H1 (cell line): Measurements from ENCODE around the gene STEAP4. TPM values are rescaled to one million over a fixed set of nuclear protein-coding genes. Genes with fewer than 3 reads are reported as not detected.

ENCODE experiments used
- CTCF ChIA-PET: fragments of 300-600 bp; sonication (Branson Sonifier 250); formaldehyde crosslinking; loops from one replicate; lab custom pipeline; 2021; ENCODE audit not compliant: partially characterized antibody; lab: Charles Lee
- POLR2A ChIA-PET: fragments of 300-600 bp; sonication (Branson Sonifier 250); formaldehyde crosslinking; loops from one replicate; lab custom pipeline; 2021; ENCODE audit warnings: inconsistent platforms; ENCODE audit not compliant: partially characterized antibody; lab: Charles Lee
- DNase-seq, 2 experiments: peaks; one replicate each; pipeline versions ENCODE4 v3.0.0 to v3.0.0-alpha.2; 2010 to 2022; ENCODE audit warnings: low spot score in 2 of 2, low read depth in 1 of 2, mixed read lengths in 1 of 2
- FAIRE-seq: peaks from 2 replicates; lab custom pipeline; 2011; peaks lifted over from hg19 to GRCh38; lab: Jason Lieb, UNC
- H2AFZ ChIP-seq: 2 replicates; pipeline ENCODE4 v1.8.1; 2012; ENCODE audit warnings: low read length, inconsistent platforms
- H2AK5ac ChIP-seq: 2 replicates; pipeline ENCODE4 v1.6.1; 2013; ENCODE audit warnings: low read depth, low read length
- H2BK120ac ChIP-seq: replicated peaks from 2 replicates; pipeline ENCODE3; 2013; ENCODE audit warnings: low read depth, low read length, inconsistent platforms
- H2BK12ac ChIP-seq: 2 replicates; pipeline ENCODE4 v1.6.1; 2013; ENCODE audit warnings: low read depth, low read length
- H2BK15ac ChIP-seq: 2 replicates; pipeline ENCODE4 v1.6.1; 2013; ENCODE audit warnings: low read length
- H2BK20ac ChIP-seq: 2 replicates; pipeline ENCODE4 v1.6.1; 2013; ENCODE audit warnings: low read length
- H2BK5ac ChIP-seq: 2 replicates; pipeline ENCODE4 v1.6.1; 2013; ENCODE audit warnings: low read depth, low read length
- H3K14ac ChIP-seq: 2 replicates; pipeline ENCODE4 v1.6.1; 2013; ENCODE audit warnings: inconsistent platforms; ENCODE audit not compliant: insufficient read length
- H3K18ac ChIP-seq: 2 replicates; pipeline ENCODE4 v1.6.1; 2013; ENCODE audit warnings: low read length; ENCODE audit errors: extremely low read depth
- H3K23ac ChIP-seq: 2 replicates; pipeline ENCODE4 v1.6.1; 2013; ENCODE audit warnings: inconsistent platforms; ENCODE audit not compliant: insufficient read length
- H3K23me2 ChIP-seq: 2 replicates; pipeline ENCODE4 v1.6.1; 2013; ENCODE audit warnings: low read depth, low read length
- H3K27ac ChIP-seq: 2 replicates; pipeline ENCODE4 v1.6.1; 2011; ENCODE audit warnings: low read depth, low read length, inconsistent platforms
- H3K27me3 ChIP-seq, 4 experiments: replicated peaks in 1 of 4; 1 replicate in 1 of 4; 2 replicates in 3 of 4; pipeline versions ENCODE4 v1.6.1 to v1.8.1; 2011 to 2013; ENCODE audit warnings: low read length in 3 of 4, mild to moderate bottlenecking in 3 of 4, inconsistent platforms in 2 of 4, mixed read lengths in 2 of 4, moderate library complexity in 1 of 4; ENCODE audit not compliant: control insufficient read depth in 3 of 4, insufficient read depth in 3 of 4; ENCODE audit errors: extremely low read depth in 1 of 4
- H3K36me3 ChIP-seq, 4 experiments: 2 replicates each; pipeline versions ENCODE4 v1.6.1 to v1.8.1; 2011 to 2013; ENCODE audit warnings: mild to moderate bottlenecking in 4 of 4, low read length in 3 of 4, moderate library complexity in 2 of 4, control low read depth in 1 of 4, inconsistent platforms in 1 of 4; ENCODE audit not compliant: insufficient read depth in 4 of 4, control insufficient read depth in 2 of 4
- H3K4ac ChIP-seq: replicated peaks from 2 replicates; pipeline ENCODE3; 2013; ENCODE audit warnings: low read length, low read depth, mixed read lengths, inconsistent platforms; ENCODE audit not compliant: insufficient read length
- H3K4me1 ChIP-seq, 4 experiments: replicated peaks in 1 of 4; 1 replicate in 1 of 4; 2 replicates in 3 of 4; pipeline versions ENCODE4 v1.6.1 to v1.8.1; 2011 to 2013; ENCODE audit warnings: low read length in 3 of 4, inconsistent platforms in 2 of 4, mixed read lengths in 1 of 4; ENCODE audit not compliant: insufficient read depth in 4 of 4, control insufficient read depth in 3 of 4
- H3K4me2 ChIP-seq, 2 experiments: 2 replicates each; pipeline versions ENCODE4 v1.6.1 to v1.8.1; 2011 to 2013; ENCODE audit warnings: low read depth in 2 of 2, low read length in 2 of 2, control low read depth in 1 of 2, inconsistent platforms in 1 of 2, mild to moderate bottlenecking in 1 of 2; ENCODE audit not compliant: insufficient read depth in 1 of 2
- H3K4me3 ChIP-seq, 4 experiments: fragments of 200-600, 300-600 bp in 1 of 4; sonication (generic), shearing (Covaris generic), sonication (Bioruptor Twin) in 1 of 4; 2 replicates each; pipeline versions ENCODE4 v1.5.1 to v1.8.1; 2011 to 2016; ENCODE audit warnings: low read length in 4 of 4, low read depth in 3 of 4, control low read depth in 2 of 4, inconsistent platforms in 2 of 4, mild to moderate bottlenecking in 2 of 4, mixed read lengths in 1 of 4, moderate library complexity in 1 of 4; ENCODE audit not compliant: insufficient read depth in 2 of 4; ENCODE audit errors: extremely low read depth in 1 of 4
- H3K56ac ChIP-seq: replicated peaks from 2 replicates; pipeline ENCODE3; 2013; ENCODE audit warnings: low read depth, mild to moderate bottlenecking, mixed read lengths, low read length, inconsistent platforms; ENCODE audit not compliant: insufficient read length
- H3K79me1 ChIP-seq: 2 replicates; pipeline ENCODE4 v1.6.1; 2013; ENCODE audit warnings: low read depth, low read length, control low read depth
- H3K79me2 ChIP-seq, 2 experiments: 2 replicates each; pipeline versions ENCODE4 v1.6.1 to v1.8.1; 2012 to 2013; ENCODE audit warnings: low read length in 2 of 2, mild to moderate bottlenecking in 2 of 2, inconsistent platforms in 1 of 2; ENCODE audit not compliant: insufficient read depth in 2 of 2, control insufficient read depth in 1 of 2
- H3K9ac ChIP-seq, 4 experiments: replicated peaks in 1 of 4; 1 replicate in 1 of 4; 2 replicates in 3 of 4; pipeline versions ENCODE4 v1.6.1 to v1.8.1; 2011 to 2013; ENCODE audit warnings: low read depth in 3 of 4, low read length in 3 of 4, control low read depth in 2 of 4, mild to moderate bottlenecking in 2 of 4, moderate library complexity in 2 of 4, inconsistent platforms in 1 of 4; ENCODE audit errors: extremely low read depth in 1 of 4
- H3K9me3 ChIP-seq, 2 experiments: 2 replicates each; pipeline versions ENCODE4 v1.6.1 to v1.8.1; 2012 to 2013; ENCODE audit warnings: mild to moderate bottlenecking in 2 of 2, moderate library complexity in 2 of 2, control low read depth in 1 of 2, inconsistent platforms in 1 of 2, low read depth in 1 of 2, low read length in 1 of 2, mixed read lengths in 1 of 2; ENCODE audit not compliant: insufficient read depth in 2 of 2
- H4K20me1 ChIP-seq, 2 experiments: replicated peaks in 1 of 2; 2 replicates each; pipeline versions ENCODE3 to v1.8.1; 2011 to 2013; ENCODE audit warnings: inconsistent platforms in 2 of 2, low read length in 2 of 2, mild to moderate bottlenecking in 1 of 2; ENCODE audit not compliant: insufficient read depth in 2 of 2, control insufficient read depth in 1 of 2
- H4K5ac ChIP-seq: 2 replicates; pipeline ENCODE4 v1.6.1; 2013; ENCODE audit warnings: low read length, low read depth, mixed read lengths, inconsistent platforms; ENCODE audit not compliant: insufficient read length
- H4K8ac ChIP-seq: 2 replicates; pipeline ENCODE4 v1.8.0; 2013; ENCODE audit warnings: mild to moderate bottlenecking, moderate library complexity, low read length, inconsistent platforms; ENCODE audit not compliant: insufficient read depth; ENCODE audit errors: extremely low read depth
- H4K91ac ChIP-seq: replicated peaks from 2 replicates; pipeline ENCODE3; 2013; ENCODE audit warnings: low read length, mixed read lengths, inconsistent platforms; ENCODE audit not compliant: insufficient read length
- ASH2L ChIP-seq: fragments of 200-600, 300-600 bp; sonication (generic); IDR thresholded peaks from one replicate; pipeline ENCODE4 v1.7.1; 2017; ENCODE audit warnings: low read length
- BACH1 ChIP-seq: IDR thresholded peaks from 2 replicates; pipeline ENCODE4 v1.6.1; 2012; ENCODE audit warnings: low read length, improper control_type of control experiment
- BRCA1 ChIP-seq: IDR thresholded peaks from 2 replicates; pipeline ENCODE4 v1.6.1; 2012; ENCODE audit warnings: low read depth, low read length, improper control_type of control experiment
- NANOG ChIP-seq: IDR thresholded peaks from 2 replicates; pipeline ENCODE4 v1.6.1; 2011; ENCODE audit warnings: low read length, low read depth, mild to moderate bottlenecking, inconsistent platforms; ENCODE audit not compliant: insufficient read depth, poor library complexity, severe bottlenecking
- POLR2A ChIP-seq, 2 experiments: IDR thresholded peaks; 1 replicate in 1 of 2; 2 replicates in 1 of 2; pipeline ENCODE4 v1.6.1; 2011; ENCODE audit warnings: low read depth in 2 of 2, low read length in 2 of 2, mild to moderate bottlenecking in 2 of 2; ENCODE audit errors: control extremely low read depth in 1 of 2
- SAP30 ChIP-seq: fragments of 300-600 bp; sonication (generic); IDR thresholded peaks from 2 replicates; pipeline ENCODE4 v1.7.1; 2012; ENCODE audit warnings: low read length, moderate library complexity, mild to moderate bottlenecking, inconsistent platforms; ENCODE audit not compliant: insufficient read depth, insufficient replicate concordance
- SP4 ChIP-seq: IDR thresholded peaks from 2 replicates; pipeline ENCODE4 v1.6.1; 2012; ENCODE audit warnings: low read length, inconsistent platforms
- TAF1 ChIP-seq: IDR thresholded peaks from 2 replicates; pipeline ENCODE4 v1.6.1; 2011; ENCODE audit warnings: mild to moderate bottlenecking, low read depth, low read length
- TAF7 ChIP-seq: optimal IDR thresholded peaks from 2 replicates; pipeline ENCODE3; 2011; ENCODE audit warnings: low read depth, mild to moderate bottlenecking, inconsistent platforms, low read length, moderate library complexity, borderline replicate concordance
- WGBS, 2 experiments: shearing (Covaris generic) in 1 of 2; methylation state at CpG; one replicate each; pipeline versions ENCODE4 v1.1.6 to v1.1.7; 2013 to 2015; ENCODE audit warnings: low lambda C conversion rate in 2 of 2, mixed read lengths in 2 of 2, inconsistent platforms in 1 of 2, low coverage in 1 of 2, missing lambda C conversion rate in 1 of 2; ENCODE audit not compliant: insufficient replicate concordance in 2 of 2, insufficient coverage in 1 of 2, insufficient read length in 1 of 2; ENCODE audit errors: extremely low coverage in 1 of 2, missing lambda C conversion rate in 1 of 2; 5-methylcytosine and 5-hydroxymethylcytosine counted together
- polyA plus RNA-seq, 7 experiments: library from polyadenylated mRNA; depleted of rRNA in 3 of 7; stranded (reverse) in 5 of 7; unstranded in 2 of 7; fragments of >200 nt in 5 of 7; fragments of 200-250 nt in 2 of 7; gene quantifications; 1 replicate in 5 of 7; 2 replicates in 1 of 7; 4 replicates in 1 of 7; pipeline versions ENCODE4 v1.2.1 to v1.2.3, GENCODE V29; 2011 to 2013; ENCODE audit warnings: missing spikeins in 2 of 7, mixed read lengths in 2 of 7
- total RNA-seq: library from RNA; stranded (reverse); fragmentation: NEBNext Ultra II Directional; extraction: Animal tissue kit (Norgen Biotek cat#: 25700); gene quantifications from 2 replicates; pipeline ENCODE4 v1.2.1, GENCODE V29; 2021
- TF ChIP-seq, protein P1 (sequence below), 3 experiments: IDR thresholded peaks; 1 replicate in 2 of 3; 2 replicates in 1 of 3; pipeline versions ENCODE4 v1.5.1 to v1.6.1; 2011; ENCODE audit warnings: low read length in 3 of 3, mild to moderate bottlenecking in 3 of 3, inconsistent platforms in 2 of 3, low read depth in 1 of 3, moderate library complexity in 1 of 3; ENCODE audit not compliant: insufficient read depth in 1 of 3; ENCODE audit errors: control extremely low read depth in 1 of 3
- TF ChIP-seq, protein P2 (sequence below): IDR thresholded peaks from 2 replicates; pipeline ENCODE4 v1.6.1; 2012; ENCODE audit warnings: inconsistent platforms
- TF ChIP-seq, protein P3 (sequence below): IDR thresholded peaks from 2 replicates; pipeline ENCODE4 v1.6.1; 2012; ENCODE audit warnings: inconsistent platforms

The STEAP4 gene
- total and polyA plus RNA-seq, 2 of the 8 experiments (the other 6 are each of a cell fraction or from before 2014, with no cell fraction given): under 0.01 TPM; not detected in 1

GRCh38 chr7:88338503-88338902 is 31.8 kb upstream of the STEAP4 start:
- H3K4me3 ChIP-seq: no peak overlapping the region
- no peak overlapping the region for H3K9ac ChIP-seq
- no peaks in the 10 kb centered on the region for H3K4me1 ChIP-seq
- H3K56ac ChIP-seq: no peak overlapping the region
- no peak overlapping the region for H2BK5ac ChIP-seq
- no peak overlapping the region for H4K5ac ChIP-seq
- 93% methylated on average over 6 of the region's 6 CpGs; no CpG with 5 or more reads in 1 of the 2 experiments for WGBS, 2 experiments
- H3K9me3 ChIP-seq: no peaks in the 10 kb centered on the region
- H4K8ac ChIP-seq: no peak overlapping the region
- H3K4ac ChIP-seq: no peak overlapping the region
- ChIA-PET POLR2A (no interaction called here), CTCF (no interaction called here)
- FAIRE-seq: no peak
- no peak overlapping the region for H2BK15ac ChIP-seq
- H3K36me3 ChIP-seq: no peaks in the 10 kb centered on the region
- no peaks in the 10 kb centered on the region for H3K79me1 ChIP-seq
- H3K4me2 ChIP-seq: no peak overlapping the region
- no peak overlapping the region for H2BK120ac ChIP-seq
- H2BK20ac ChIP-seq: no peak overlapping the region
- H3K23me2 ChIP-seq: peaks cover 2% of the 10 kb centered on the region; the same call in 1 of the 2 replicates
- TF ChIP-seq TAF7 (no peak), POLR2A (IDR thresholded peaks at IDR 0.05; ENCODE audit: control extremely low read depth in 1 of 2, low read depth in 2 of 2, low read length in 2 of 2) (no peak), BRCA1 (no peak), TAF1 (no peak), SP4 (no peak), SAP30 (no peak), ASH2L (no peak), NANOG (no peak), BACH1 (no peak)
- TF ChIP-seq, protein P1, sequence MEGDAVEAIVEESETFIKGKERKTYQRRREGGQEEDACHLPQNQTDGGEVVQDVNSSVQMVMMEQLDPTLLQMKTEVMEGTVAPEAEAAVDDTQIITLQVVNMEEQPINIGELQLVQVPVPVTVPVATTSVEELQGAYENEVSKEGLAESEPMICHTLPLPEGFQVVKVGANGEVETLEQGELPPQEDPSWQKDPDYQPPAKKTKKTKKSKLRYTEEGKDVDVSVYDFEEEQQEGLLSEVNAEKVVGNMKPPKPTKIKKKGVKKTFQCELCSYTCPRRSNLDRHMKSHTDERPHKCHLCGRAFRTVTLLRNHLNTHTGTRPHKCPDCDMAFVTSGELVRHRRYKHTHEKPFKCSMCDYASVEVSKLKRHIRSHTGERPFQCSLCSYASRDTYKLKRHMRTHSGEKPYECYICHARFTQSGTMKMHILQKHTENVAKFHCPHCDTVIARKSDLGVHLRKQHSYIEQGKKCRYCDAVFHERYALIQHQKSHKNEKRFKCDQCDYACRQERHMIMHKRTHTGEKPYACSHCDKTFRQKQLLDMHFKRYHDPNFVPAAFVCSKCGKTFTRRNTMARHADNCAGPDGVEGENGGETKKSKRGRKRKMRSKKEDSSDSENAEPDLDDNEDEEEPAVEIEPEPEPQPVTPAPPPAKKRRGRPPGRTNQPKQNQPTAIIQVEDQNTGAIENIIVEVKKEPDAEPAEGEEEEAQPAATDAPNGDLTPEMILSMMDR (IDR thresholded peaks at IDR 0.05; ENCODE audit: control extremely low read depth in 1 of 3, insufficient read depth in 1 of 3, low read depth in 1 of 3, low read length in 3 of 3): no peak
- TF ChIP-seq, protein P2, sequence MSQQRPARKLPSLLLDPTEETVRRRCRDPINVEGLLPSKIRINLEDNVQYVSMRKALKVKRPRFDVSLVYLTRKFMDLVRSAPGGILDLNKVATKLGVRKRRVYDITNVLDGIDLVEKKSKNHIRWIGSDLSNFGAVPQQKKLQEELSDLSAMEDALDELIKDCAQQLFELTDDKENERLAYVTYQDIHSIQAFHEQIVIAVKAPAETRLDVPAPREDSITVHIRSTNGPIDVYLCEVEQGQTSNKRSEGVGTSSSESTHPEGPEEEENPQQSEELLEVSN: no peak
- TF ChIP-seq, protein P3, sequence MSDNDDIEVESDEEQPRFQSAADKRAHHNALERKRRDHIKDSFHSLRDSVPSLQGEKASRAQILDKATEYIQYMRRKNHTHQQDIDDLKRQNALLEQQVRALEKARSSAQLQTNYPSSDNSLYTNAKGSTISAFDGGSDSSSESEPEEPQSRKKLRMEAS: no peak
- no peak overlapping the region for H3K23ac ChIP-seq
- no peaks in the 10 kb centered on the region for H4K20me1 ChIP-seq
- H3K79me2 ChIP-seq: no peaks in the 10 kb centered on the region
- H3K27me3 ChIP-seq: no peaks in the 10 kb centered on the region
- no peak overlapping the region for H2AK5ac ChIP-seq
- no peak overlapping the region for H3K14ac ChIP-seq
- H3K27ac ChIP-seq: no peak overlapping the region
- H2BK12ac ChIP-seq: no peak overlapping the region
- H3K18ac ChIP-seq: no peak overlapping the region
- 0 out of 2 replicates have a peak overlapping the region, but pooled peaks have one; percentile 46 for H2AFZ ChIP-seq
- no peak for DNase-seq
- no peak overlapping the region for H4K91ac ChIP-seq
